Heart right ventricle (tissue), 16 donors: ENCODE data around the gene STRIP1. TPM values are rescaled to one million over a fixed set of nuclear protein-coding genes. Genes with fewer than 3 reads are reported as not detected.

Experiments used
- ATAC-seq, 8 donors: fragments of 200-7000 bp; cut with Tn5 transposase; one replicate each; pipeline ENCODE4 v1.9.1; 2020; ENCODE audit warnings: mild to moderate bottlenecking in 8 of 8, moderate library complexity in 8 of 8, moderate number of reproducible peaks in 1 of 8
- DNase-seq, 2 donors: peaks; one replicate each; pipeline ENCODE4 v3.0.0-alpha.2; 2020
- H3K27ac ChIP-seq, 10 donors: fragments of 200-600 bp; sonication (generic) in 2 of 10; one replicate each; pipeline versions ENCODE4 v1.5.0 to v1.8.0; 2020 to 2022; ENCODE audit warnings: mild to moderate bottlenecking in 3 of 10
- H3K27me3 ChIP-seq, 7 donors: fragments of 200-600 bp; one replicate each; pipeline ENCODE4 v1.8.0; 2021 to 2022; ENCODE audit warnings: mild to moderate bottlenecking in 2 of 7
- H3K36me3 ChIP-seq, 9 donors: fragments of 200-600 bp; sonication (generic) in 1 of 9; one replicate each; pipeline versions ENCODE4 v1.5.0 to v1.8.0; 2020 to 2022; ENCODE audit warnings: mild to moderate bottlenecking in 2 of 9
- H3K4me1 ChIP-seq, 9 donors: fragments of 200-600 bp; sonication (generic) in 1 of 9; one replicate each; pipeline versions ENCODE4 v1.5.0 to v1.8.0; 2020 to 2022; ENCODE audit warnings: mild to moderate bottlenecking in 4 of 9
- H3K4me3 ChIP-seq, 10 donors: fragments of 200-600 bp; sonication (generic) in 2 of 10; one replicate each; pipeline versions ENCODE4 v1.5.0 to v1.8.0; 2020 to 2022; ENCODE audit warnings: mild to moderate bottlenecking in 7 of 10, moderate library complexity in 2 of 10
- H3K9me3 ChIP-seq, 11 donors: fragments of 200-600 bp in 10 of 11; sonication (generic) in 2 of 11; one replicate each; pipeline versions ENCODE4 v1.5.0 to v1.8.0; 2013 to 2022; ENCODE audit warnings: mild to moderate bottlenecking in 2 of 11, control low read depth in 1 of 11, moderate library complexity in 1 of 11
- WGBS, 2 donors: extraction: QIAGEN DNeasy Blood & Tissue Kit; methylation state at CpG; one replicate each; pipeline ENCODE4 v1.1.7; 2013; ENCODE audit warnings: inconsistent platforms in 1 of 2; 5-methylcytosine and 5-hydroxymethylcytosine counted together
- intact Hi-C, 10 donors: fragments of 100-400 bp; cut with DNase I; formaldehyde crosslinking; loops; one replicate each; pipeline versions ENCODE4 v1.11.1 to v1.14.2; 2022
- polyA plus RNA-seq, 2 donors: library from polyadenylated mRNA; stranded (reverse); fragments of 200-250 nt; gene quantifications; one replicate each; pipeline ENCODE4 v1.2.3, GENCODE V29; 2013
- total RNA-seq, 10 donors: library from RNA; stranded (reverse); fragmentation: NEBNext Ultra II Directional in 3 of 10; extraction: Animal tissue kit (Norgen Biotek cat#: 25700) in 3 of 10; gene quantifications; one replicate each; pipeline versions ENCODE4 v1.2.1 to v1.2.4, GENCODE V29; 2021 to 2023
- TF ChIP-seq, protein P1 (sequence below), 9 donors: fragments of 200-600 bp; sonication (generic) in 2 of 9; IDR thresholded peaks; one replicate each; pipeline versions ENCODE4 v1.5.0 to v1.8.0; 2021 to 2022; ENCODE audit warnings: antibody characterized with exemption in 9 of 9, mild to moderate bottlenecking in 5 of 9, moderate library complexity in 1 of 9
- donor health status: Arrhythmogenic right ventricular cardiomyopathy.
- donor health status: ischemic (EF 13 %, LVEDD 7.1; RV severe dilation, severe dysfunction).
- donor health status: healthy with polysubstance abuse.
- donor health status: DM: no; HTN: yes; CAD: no.
- donor health status: DM: no; HTN: no; CAD: no.
- donor health status: ischemic (EF 25% LVEDD 6.9; RV normal size, moderate dysfunction).
- donor health status: ischemic (EF 25% LVEDD 5.7; RV mildly dilated, moderate dysfunction).
- donor health status: healthy.
- donor health status: DM: yes; HTN: yes; CAD: no.
- donor health status: Ischemic cardiomyopathy.
- donor health status: ischemic (EF 35%, LVEDD 5.7; RV mildly dilated, moderate dysfunction).
- donor health status: nonischemic (EF 11% LVEDD 7.7; RV severe dilation, severe dysfunction).
- donor health status: DM: yes; HTN: yes; CAD: no.
- donor health status: PGD.
- donor health status: ischemic (EF 29% LVEDD 5.4; RV normal size, mild dysfunction).
- donor health status: nonischemic (EF 23%, LVEDD 6.1; RV moderate dilation, normal function).

Gene STRIP1
- total and polyA plus RNA-seq, 12 donors = 10.3 to 23.2 (median 18.5) TPM

DNA sequence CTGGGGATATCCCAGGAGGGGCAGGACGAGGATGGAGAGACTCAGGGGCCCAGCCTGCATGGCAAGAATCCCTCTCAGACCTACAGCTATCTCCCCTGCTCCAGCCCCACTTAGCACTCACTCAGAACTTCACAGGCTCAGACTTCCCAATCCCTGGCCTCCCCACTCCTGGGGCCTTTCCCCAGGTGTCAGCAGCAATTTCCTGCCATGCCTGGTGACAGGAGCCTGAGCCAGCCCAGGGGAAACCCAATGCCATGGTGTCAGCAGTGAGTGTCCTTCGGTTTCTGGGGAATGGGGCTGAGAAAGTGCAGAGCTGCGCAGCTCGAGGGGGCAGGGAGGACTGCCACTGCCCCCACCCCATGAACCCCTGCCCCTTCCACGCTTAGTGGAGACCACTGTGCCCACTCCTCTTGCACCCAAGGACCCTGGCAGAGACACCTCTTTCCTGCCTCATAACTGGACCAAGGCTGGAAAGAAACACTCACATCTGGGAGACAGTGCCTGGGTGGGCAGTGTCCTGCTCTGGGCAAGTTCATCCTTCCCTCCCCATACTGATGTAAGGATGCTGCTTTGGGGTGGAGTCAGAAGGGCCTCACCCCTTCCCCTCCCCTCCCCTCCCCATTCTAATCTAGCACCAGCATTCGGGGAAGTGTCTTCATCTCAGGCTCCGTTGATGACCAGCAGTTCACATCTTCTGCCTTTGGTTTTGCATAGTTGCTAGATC lies 60.7 kb downstream of the STRIP1 start:
- H3K27ac ChIP-seq = no peak overlapping the region
- H3K4me1 ChIP-seq = peaks cover 0 to 2% (median 0%) of the 10 kb centered on the region in 9 donors
- WGBS, 2 donors = 61% methylated on average over 7 of the region's 7 CpGs
- no peaks in the 10 kb centered on the region for H3K36me3 ChIP-seq
- ATAC-seq = no peak
- DNase-seq = no peak
- no peaks in the 10 kb centered on the region for H3K9me3 ChIP-seq
- no peak overlapping the region for H3K4me3 ChIP-seq
- TF ChIP-seq, protein P1, sequence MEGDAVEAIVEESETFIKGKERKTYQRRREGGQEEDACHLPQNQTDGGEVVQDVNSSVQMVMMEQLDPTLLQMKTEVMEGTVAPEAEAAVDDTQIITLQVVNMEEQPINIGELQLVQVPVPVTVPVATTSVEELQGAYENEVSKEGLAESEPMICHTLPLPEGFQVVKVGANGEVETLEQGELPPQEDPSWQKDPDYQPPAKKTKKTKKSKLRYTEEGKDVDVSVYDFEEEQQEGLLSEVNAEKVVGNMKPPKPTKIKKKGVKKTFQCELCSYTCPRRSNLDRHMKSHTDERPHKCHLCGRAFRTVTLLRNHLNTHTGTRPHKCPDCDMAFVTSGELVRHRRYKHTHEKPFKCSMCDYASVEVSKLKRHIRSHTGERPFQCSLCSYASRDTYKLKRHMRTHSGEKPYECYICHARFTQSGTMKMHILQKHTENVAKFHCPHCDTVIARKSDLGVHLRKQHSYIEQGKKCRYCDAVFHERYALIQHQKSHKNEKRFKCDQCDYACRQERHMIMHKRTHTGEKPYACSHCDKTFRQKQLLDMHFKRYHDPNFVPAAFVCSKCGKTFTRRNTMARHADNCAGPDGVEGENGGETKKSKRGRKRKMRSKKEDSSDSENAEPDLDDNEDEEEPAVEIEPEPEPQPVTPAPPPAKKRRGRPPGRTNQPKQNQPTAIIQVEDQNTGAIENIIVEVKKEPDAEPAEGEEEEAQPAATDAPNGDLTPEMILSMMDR (IDR thresholded peaks at IDR 0.05) = no peak
- peaks cover 0 to 18% (median 12%) of the 10 kb centered on the region in 7 donors for H3K27me3 ChIP-seq
- intact Hi-C loops = no loop called here

DNA sequence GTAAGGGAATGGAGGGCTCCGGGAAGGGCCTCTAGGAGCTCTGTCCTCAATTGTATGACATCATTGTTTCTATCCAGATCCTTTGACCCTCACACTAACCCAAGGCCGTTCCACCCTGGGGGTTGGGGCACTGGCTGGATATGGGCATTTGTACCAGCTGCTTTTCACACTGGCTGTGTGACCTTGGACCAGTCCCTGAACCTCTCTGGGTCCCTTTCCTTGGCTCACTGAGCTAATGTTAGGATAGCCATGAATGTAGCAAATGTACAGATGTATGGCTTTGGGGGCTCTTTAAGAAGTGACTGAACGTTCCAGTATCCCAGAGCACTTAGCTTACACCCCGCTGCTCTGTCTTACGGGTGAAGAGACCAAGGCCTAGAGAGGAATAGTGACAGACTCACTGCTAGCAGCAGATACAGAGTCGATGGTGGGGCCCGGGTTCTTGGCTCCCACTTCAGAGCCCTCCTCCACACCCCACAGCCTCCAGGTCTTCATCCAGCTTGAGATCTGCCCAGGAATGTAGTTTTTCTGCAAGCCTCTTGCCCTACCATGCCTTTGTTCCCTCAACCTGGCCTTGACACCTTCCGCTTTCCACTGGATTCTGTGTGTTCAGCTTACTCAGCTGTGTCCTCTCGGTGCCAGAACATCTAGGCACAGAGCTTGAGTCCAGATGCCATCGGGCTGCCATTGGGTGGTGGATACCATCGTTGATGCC lies 63.2 kb downstream of the STRIP1 start:
- DNase-seq (no peak), ATAC-seq (no peak)
- peaks cover 0 to 18% (median 12%) of the 10 kb centered on the region in 7 donors for H3K27me3 ChIP-seq
- TF ChIP-seq, protein P1 (IDR thresholded peaks at IDR 0.05) = no peak
- H3K9me3 ChIP-seq = no peaks in the 10 kb centered on the region
- H3K27ac ChIP-seq = no peak overlapping the region
- intact Hi-C loops = no loop called here
- WGBS, 2 donors = 87 to 89% methylated on average over 11 of the region's 11 CpGs
- no peak overlapping the region for H3K4me3 ChIP-seq
- H3K4me1 ChIP-seq = peaks cover 0 to 11% (median 8%) of the 10 kb centered on the region in 9 donors
- H3K36me3 ChIP-seq = no peaks in the 10 kb centered on the region

DNA sequence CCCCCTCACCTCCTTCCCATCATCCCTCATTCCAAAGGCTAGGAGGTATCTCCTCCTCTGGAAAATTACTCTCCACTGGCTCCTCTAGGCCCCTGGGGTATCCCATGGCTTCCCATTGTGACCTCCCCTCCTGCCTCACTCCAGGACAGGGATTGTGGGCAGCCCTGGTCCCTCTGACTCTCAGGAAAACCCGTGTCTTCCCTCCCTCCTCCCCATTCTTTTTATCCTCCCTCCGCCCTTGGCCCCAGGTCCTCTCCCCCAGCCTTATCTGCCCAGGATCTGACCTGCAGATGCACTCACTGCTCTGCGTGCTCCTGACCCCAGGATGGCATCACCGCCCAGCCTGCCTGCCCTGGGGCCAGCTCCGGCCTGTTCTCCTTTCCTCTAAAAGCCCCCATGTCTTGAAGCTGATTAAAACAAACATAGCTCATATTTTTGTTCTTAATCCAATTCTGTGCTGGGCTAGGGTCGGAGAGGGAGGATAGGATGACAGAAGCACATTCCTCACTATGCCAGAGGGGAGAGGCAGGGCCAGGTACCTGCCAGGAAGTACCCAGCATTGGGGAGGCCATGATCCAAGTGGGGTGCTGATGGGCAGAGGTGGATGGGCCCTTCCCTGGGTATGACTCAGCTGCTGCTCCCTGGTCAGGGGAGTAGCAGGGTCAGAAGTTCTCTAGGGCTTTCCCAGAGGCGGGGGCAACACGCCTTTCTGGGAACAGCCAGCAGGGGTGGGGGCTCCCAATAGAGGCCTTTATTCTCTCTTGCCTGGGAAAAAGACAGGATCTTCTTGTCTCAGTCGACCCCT lies 64.0 kb downstream of the STRIP1 start:
- no peak overlapping the region for H3K4me3 ChIP-seq
- no peaks in the 10 kb centered on the region for H3K36me3 ChIP-seq
- H3K27me3 ChIP-seq = peaks cover 0 to 18% (median 12%) of the 10 kb centered on the region in 7 donors
- peaks cover 0 to 15% (median 8%) of the 10 kb centered on the region in 9 donors for H3K4me1 ChIP-seq
- intact Hi-C loops = no loop called here
- 81 to 82% methylated on average over 9 of the region's 9 CpGs for WGBS, 2 donors
- H3K27ac ChIP-seq = no peak overlapping the region
- no peak for ATAC-seq
- no peaks in the 10 kb centered on the region for H3K9me3 ChIP-seq
- TF ChIP-seq, protein P1 (IDR thresholded peaks at IDR 0.05) = no peak
- DNase-seq = no peak

DNA sequence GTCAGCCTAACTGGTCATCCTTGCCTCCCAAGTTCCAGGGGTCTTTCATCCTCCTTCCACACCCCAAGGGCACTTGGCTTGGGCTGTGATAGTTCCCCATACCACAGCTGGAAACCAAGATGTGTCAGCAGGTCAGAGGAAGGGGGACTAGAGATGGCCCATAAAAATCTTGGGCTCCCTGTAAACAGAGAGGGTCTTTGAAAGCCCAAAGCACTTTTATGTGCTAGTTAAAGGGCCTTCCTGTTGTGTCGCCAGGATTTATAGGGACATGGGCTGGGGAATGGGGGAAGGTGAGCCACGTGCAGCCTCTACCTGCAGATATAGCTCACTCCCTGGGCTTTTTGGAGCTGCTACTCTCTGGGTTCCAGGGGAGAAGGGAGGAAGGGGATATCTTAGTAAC lies 65.9 kb downstream of the STRIP1 start:
- Histone ChIP-seq H3K4me1 (peaks cover 0 to 15% (median 8%) of the 10 kb centered on the region in 9 donors), H3K4me3 (no peak overlapping the region), H3K9me3 (no peaks in the 10 kb centered on the region), H3K36me3 (no peaks in the 10 kb centered on the region), H3K27ac (no peak overlapping the region), H3K27me3 (peaks cover 0 to 13% (median 8%) of the 10 kb centered on the region in 7 donors)
- intact Hi-C loops = loop anchor here in 2 of 10 donors (5.0 kb wide), 2 partner anchors 43 to 48 kb away; no protein-coding TSS in a partner anchor
- WGBS, 2 donors = 74 to 92% methylated on average over 2 of the region's 2 CpGs
- ATAC-seq = no peak
- TF ChIP-seq, protein P1 (IDR thresholded peaks at IDR 0.05) = no peak
- DNase-seq = no peak
